Right atrium auricular region (tissue), 2 donors: ENCODE measurements around the gene MROH2B. TPM values are rescaled to one million over a fixed set of nuclear protein-coding genes. Genes with fewer than 3 reads are reported as not detected.

Experiments used
- DNase-seq: peaks from one replicate; pipeline ENCODE4 v3.0.0-alpha.2; 2019; ENCODE audit warnings: low spot score
- H3K27ac ChIP-seq, 2 donors: fragments of 200-600 bp; sonication (generic); 1 replicate in 1 of 2; 2 replicates in 1 of 2; pipeline ENCODE4 v1.5.1; 2016 to 2019
- H3K27me3 ChIP-seq, 2 donors: fragments of 200-600 bp; sonication (generic); one replicate each; pipeline versions ENCODE4 v1.5.1 to v1.6.0; 2017 to 2019
- H3K36me3 ChIP-seq: fragments of 200-600 bp; sonication (generic); one replicate; pipeline ENCODE4 v1.5.1; 2016
- H3K4me1 ChIP-seq, 2 donors: fragments of 200-600 bp; sonication (generic); one replicate each; pipeline versions ENCODE4 v1.5.1 to v1.6.0; 2017 to 2019
- H3K4me3 ChIP-seq, 2 donors: fragments of 200-600 bp; sonication (generic); 1 replicate in 1 of 2; 2 replicates in 1 of 2; pipeline ENCODE4 v1.5.1; 2017 to 2019; ENCODE audit warnings: mild to moderate bottlenecking in 1 of 2, moderate library complexity in 1 of 2
- H3K9me3 ChIP-seq, 2 donors: fragments of 200-600 bp; sonication (generic); one replicate each; pipeline ENCODE4 v1.5.1; 2019
- total RNA-seq, 2 donors: library from RNA; depleted of rRNA; stranded (reverse); fragments of >200 nt; gene quantifications; one replicate each; pipeline ENCODE4 v1.1.0, GENCODE V29; 2016
- TF ChIP-seq, protein P1 (sequence below), 2 donors: fragments of 200-600 bp; sonication (generic); IDR thresholded peaks; one replicate each; pipeline ENCODE4 v1.5.1; 2019; ENCODE audit warnings: antibody characterized with exemption in 2 of 2

The MROH2B gene
- total RNA-seq, 2 donors from 2014 or later, result 0.15 TPM; not detected in 1

DNA sequence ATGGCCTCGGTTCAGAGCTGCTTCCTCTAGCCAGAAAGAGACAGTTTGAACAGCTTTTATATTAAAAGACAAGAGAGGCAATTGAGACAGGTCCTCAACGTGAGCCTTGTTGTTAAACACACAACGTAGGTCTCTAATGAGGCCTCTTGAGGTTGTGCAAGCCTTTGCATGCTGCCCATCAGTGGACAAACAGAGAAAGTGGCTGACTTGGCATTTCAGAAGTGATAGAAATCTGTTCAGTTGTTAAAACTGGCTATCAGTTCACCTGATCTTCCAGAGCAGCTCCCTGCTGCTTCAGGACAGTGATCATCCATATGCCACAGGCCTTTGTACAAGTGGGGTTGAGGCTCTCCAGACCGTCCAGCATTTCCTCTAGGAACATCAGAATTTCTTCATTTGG is 58.8 kb downstream of the MROH2B start:
- no peaks in the 10 kb centered on the region for H3K36me3 ChIP-seq
- no peak overlapping the region for H3K27ac ChIP-seq
- H3K27me3 ChIP-seq, result no peaks in the 10 kb centered on the region
- no peaks in the 10 kb centered on the region for H3K9me3 ChIP-seq
- H3K4me1 ChIP-seq, result no peaks in the 10 kb centered on the region
- no peak overlapping the region for H3K4me3 ChIP-seq
- no peak for DNase-seq
- TF ChIP-seq, protein P1, sequence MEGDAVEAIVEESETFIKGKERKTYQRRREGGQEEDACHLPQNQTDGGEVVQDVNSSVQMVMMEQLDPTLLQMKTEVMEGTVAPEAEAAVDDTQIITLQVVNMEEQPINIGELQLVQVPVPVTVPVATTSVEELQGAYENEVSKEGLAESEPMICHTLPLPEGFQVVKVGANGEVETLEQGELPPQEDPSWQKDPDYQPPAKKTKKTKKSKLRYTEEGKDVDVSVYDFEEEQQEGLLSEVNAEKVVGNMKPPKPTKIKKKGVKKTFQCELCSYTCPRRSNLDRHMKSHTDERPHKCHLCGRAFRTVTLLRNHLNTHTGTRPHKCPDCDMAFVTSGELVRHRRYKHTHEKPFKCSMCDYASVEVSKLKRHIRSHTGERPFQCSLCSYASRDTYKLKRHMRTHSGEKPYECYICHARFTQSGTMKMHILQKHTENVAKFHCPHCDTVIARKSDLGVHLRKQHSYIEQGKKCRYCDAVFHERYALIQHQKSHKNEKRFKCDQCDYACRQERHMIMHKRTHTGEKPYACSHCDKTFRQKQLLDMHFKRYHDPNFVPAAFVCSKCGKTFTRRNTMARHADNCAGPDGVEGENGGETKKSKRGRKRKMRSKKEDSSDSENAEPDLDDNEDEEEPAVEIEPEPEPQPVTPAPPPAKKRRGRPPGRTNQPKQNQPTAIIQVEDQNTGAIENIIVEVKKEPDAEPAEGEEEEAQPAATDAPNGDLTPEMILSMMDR (IDR thresholded peaks at IDR 0.05), result no peak

DNA sequence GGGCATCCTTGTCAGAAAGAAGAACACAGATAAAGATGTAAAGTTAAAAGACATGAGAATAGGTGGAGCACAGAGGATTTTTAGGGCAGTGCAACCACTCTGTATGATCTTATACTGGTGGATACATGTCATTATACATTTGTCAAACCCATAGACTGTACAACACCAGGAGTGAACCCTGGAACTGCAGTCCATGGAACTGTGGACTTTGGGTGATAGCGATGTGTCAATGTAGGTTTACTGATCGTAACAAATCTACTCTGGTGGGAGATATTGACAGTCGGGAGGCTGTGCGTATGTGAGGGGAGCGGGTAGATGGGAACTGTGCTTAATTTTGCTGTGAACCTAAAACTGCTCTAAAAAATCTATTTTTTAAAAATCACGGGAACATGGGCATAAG is 60.6 kb downstream of the MROH2B start:
- no peak overlapping the region for H3K4me3 ChIP-seq
- DNase-seq, result no peak
- no peaks in the 10 kb centered on the region for H3K9me3 ChIP-seq
- H3K27ac ChIP-seq, result no peak overlapping the region
- no peaks in the 10 kb centered on the region for H3K27me3 ChIP-seq
- no peaks in the 10 kb centered on the region for H3K36me3 ChIP-seq
- no peaks in the 10 kb centered on the region for H3K4me1 ChIP-seq
- TF ChIP-seq, protein P1 (IDR thresholded peaks at IDR 0.05), result no peak

DNA sequence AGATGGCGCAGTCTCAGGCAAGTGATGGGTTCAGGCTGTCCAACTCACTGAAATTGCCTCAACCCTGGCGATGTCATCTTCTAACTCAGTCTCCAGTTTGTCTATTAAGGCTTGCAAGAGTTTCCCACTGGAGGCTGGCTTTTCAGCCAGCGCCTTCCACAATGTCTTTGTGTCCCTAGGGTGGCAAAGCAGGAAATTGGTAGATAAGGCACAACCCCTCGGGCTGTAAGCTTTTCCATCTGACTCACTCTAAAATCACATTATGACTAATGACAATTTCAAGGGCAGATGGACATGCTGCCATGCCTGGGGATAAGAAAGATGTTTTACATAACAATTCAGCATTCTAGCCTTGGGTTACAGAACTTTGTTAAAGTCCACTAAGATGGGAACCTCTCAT is 61.9 kb downstream of the MROH2B start:
- no peaks in the 10 kb centered on the region for H3K9me3 ChIP-seq
- no peaks in the 10 kb centered on the region for H3K4me1 ChIP-seq
- TF ChIP-seq, protein P1 (IDR thresholded peaks at IDR 0.05), result no peak
- no peaks in the 10 kb centered on the region for H3K27me3 ChIP-seq
- DNase-seq, result peak; percentile 68
- H3K27ac ChIP-seq, result no peak overlapping the region
- H3K4me3 ChIP-seq, result no peak overlapping the region
- no peaks in the 10 kb centered on the region for H3K36me3 ChIP-seq

DNA sequence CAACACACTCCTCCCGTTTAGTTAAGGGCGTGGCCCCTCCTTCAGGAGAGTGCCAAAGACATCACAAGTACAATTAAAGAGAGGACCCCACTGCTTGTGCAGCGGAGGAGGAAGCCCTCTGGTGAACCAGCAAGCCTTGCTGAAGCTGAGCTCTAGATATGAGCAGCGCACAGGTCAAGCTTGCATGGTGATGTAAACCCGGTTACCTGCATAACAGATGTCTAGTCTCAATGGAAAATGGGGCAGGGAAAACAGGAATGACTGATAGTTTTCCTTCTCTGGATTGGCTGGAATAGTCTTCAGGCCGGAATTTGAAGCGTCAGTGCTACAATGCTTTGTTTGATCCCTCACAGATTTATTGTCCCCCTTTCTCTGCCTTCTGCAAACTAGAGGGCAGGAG is 66.2 kb downstream of the MROH2B start:
- no peaks in the 10 kb centered on the region for H3K36me3 ChIP-seq
- no peaks in the 10 kb centered on the region for H3K27me3 ChIP-seq
- TF ChIP-seq, protein P1 (IDR thresholded peaks at IDR 0.05), result no peak
- H3K27ac ChIP-seq, result no peak overlapping the region
- DNase-seq, result no peak
- H3K9me3 ChIP-seq, result no peaks in the 10 kb centered on the region
- no peak overlapping the region for H3K4me3 ChIP-seq
- H3K4me1 ChIP-seq, result no peaks in the 10 kb centered on the region

DNA sequence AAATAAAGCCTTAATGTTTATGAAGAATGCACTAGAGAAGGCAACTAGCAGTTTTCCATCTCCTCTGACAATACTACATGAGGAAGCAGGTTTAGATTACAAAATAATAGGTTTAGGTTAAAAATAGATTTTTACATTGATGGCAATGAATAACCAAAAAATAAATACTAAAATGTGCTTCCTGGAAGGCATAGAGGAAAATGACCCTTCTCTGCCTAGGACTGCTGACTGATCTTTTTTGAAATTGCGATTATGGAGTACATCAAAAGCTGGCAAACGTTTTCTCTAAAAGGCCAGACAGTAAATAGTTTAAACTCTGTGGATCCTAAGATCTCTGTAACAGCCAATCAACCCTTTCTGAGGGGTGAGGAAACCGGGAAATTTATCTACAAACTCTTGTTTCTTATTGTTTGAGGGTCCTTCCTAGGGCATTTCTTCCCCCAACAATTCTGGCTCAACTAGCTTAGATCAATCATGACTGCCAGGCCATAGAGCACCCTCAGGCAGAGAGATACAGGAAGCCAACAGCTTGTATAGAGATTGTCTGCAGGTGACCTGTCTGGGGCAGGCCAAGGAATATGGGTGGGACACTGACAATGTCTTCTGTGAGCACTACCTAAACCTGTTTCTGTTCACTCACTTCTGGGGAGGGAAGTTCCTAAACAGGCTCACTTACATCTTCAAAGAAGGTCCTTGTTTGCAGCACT is 67.3 kb downstream of the MROH2B start:
- DNase-seq, result no peak
- H3K36me3 ChIP-seq, result no peaks in the 10 kb centered on the region

More for the DNA sequence above, 67.3 kb downstream of the MROH2B start:
- no peaks in the 10 kb centered on the region for H3K9me3 ChIP-seq
- no peaks in the 10 kb centered on the region for H3K4me1 ChIP-seq
- no peak overlapping the region for H3K27ac ChIP-seq
- H3K27me3 ChIP-seq, result no peaks in the 10 kb centered on the region
- TF ChIP-seq, protein P1 (IDR thresholded peaks at IDR 0.05), result no peak
- H3K4me3 ChIP-seq, result no peak overlapping the region
